ENCODE results near the gene LRRC26.

Gene LRRC26

DNA sequence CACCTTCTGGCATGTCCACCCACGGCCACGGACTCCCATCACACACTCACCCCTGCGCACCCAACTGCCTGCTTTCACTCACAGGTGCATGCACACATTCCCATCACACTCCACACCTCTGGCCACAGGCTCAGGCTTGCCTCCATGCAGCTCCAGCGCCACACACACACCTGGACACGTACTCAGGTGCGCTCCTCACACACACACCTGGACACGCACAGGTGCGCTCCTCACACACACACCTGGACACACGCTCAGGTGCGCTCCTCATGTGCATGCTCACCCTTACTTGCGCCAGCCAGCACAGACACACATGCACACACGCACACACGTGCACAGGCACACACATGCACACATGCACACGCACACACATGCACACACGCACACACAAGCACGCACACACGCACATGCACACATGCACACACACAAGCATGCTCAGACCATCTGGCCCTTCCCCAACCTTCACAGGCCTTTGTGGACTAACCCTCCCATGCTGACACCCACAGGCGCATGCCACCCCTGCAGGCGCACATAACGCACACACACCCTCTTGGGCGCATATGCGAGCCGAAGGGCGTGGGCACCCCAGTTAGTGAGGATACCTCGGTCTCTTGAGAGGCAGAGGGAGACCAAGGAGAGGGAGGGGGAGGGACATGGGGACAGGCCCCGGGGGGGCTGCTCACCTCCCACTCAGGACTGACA is 22.6 kb downstream of the LRRC26 start:
- H3K9me3 ChIP-seq (ENCODE audit: control insufficient read depth, insufficient read depth, low read length) = no peaks in the 10 kb centered on the region
- no peaks in the 10 kb centered on the region for H3K79me2 ChIP-seq (ENCODE audit: control insufficient read depth, low read length)
- H3K36me3 ChIP-seq (ENCODE audit: control insufficient read depth, low read length) = no peaks in the 10 kb centered on the region
- H3K4me2 ChIP-seq (ENCODE audit: low read length) = no peak overlapping the region
- H3F3A ChIP-seq (ENCODE audit: control insufficient read depth, insufficient read depth) = peaks cover 2% of the 10 kb centered on the region; the same call in 1 of the 2 replicates
- no peak overlapping the region for H3K27ac ChIP-seq (ENCODE audit: low read depth, low read length)
- no peaks in the 10 kb centered on the region for H4K20me1 ChIP-seq (ENCODE audit: control insufficient read depth, insufficient read depth, low read depth, low read length)
- no peak for TF ChIP-seq EZH2phosphoT487 (IDR thresholded peaks at IDR 0.05; ENCODE audit: borderline replicate concordance, low read length)
- TF ChIP-seq, protein P1, sequence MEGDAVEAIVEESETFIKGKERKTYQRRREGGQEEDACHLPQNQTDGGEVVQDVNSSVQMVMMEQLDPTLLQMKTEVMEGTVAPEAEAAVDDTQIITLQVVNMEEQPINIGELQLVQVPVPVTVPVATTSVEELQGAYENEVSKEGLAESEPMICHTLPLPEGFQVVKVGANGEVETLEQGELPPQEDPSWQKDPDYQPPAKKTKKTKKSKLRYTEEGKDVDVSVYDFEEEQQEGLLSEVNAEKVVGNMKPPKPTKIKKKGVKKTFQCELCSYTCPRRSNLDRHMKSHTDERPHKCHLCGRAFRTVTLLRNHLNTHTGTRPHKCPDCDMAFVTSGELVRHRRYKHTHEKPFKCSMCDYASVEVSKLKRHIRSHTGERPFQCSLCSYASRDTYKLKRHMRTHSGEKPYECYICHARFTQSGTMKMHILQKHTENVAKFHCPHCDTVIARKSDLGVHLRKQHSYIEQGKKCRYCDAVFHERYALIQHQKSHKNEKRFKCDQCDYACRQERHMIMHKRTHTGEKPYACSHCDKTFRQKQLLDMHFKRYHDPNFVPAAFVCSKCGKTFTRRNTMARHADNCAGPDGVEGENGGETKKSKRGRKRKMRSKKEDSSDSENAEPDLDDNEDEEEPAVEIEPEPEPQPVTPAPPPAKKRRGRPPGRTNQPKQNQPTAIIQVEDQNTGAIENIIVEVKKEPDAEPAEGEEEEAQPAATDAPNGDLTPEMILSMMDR (IDR thresholded peaks at IDR 0.05; ENCODE audit: low read depth, low read length, poor library complexity, severe bottlenecking) = no peak
- H3K9me2 ChIP-seq (replicated peaks; ENCODE audit: control insufficient read depth, low read length) = no peaks in the 10 kb centered on the region
- H3K4me1 ChIP-seq (ENCODE audit: control insufficient read depth, low read length) = peaks cover 19% of the 10 kb centered on the region
- H3K27me3 ChIP-seq (ENCODE audit: control insufficient read depth, low read length) = peaks cover 13% of the 10 kb centered on the region; the same call in 1 of the 2 replicates
- no peak overlapping the region for H3K4me3 ChIP-seq (ENCODE audit: low read length)

DNA sequence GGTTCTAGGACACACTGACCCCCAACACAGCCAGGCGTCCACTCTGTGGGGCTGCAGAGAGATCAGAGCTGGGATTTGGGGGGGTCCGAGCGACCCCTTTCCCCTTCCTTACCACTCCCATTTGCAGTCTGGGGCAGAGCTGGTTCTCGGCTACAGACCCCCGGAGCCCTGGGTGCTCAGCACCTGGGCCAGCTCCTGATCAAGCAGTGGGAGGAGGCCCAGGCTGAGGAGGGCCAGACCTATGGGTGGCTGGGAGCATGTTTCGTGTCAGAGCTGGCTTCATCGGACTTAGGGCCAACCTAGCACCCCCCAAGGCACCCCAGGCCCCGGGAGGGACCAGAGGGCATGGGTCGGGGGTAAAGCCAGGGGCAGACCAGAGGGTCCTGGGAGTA is 23.3 kb downstream of the LRRC26 start:
- H3K9me2 ChIP-seq (replicated peaks; ENCODE audit: control insufficient read depth, low read length) = no peaks in the 10 kb centered on the region
- H3K9me3 ChIP-seq (ENCODE audit: control insufficient read depth, insufficient read depth, low read length) = no peaks in the 10 kb centered on the region
- peaks cover 2% of the 10 kb centered on the region; the same call in 1 of the 2 replicates for H3F3A ChIP-seq (ENCODE audit: control insufficient read depth, insufficient read depth)
- no peak overlapping the region for H3K27ac ChIP-seq (ENCODE audit: low read depth, low read length)
- no peak overlapping the region for H3K4me3 ChIP-seq (ENCODE audit: low read length)
- no peak overlapping the region for H3K4me2 ChIP-seq (ENCODE audit: low read length)
- H3K79me2 ChIP-seq (ENCODE audit: control insufficient read depth, low read length) = no peaks in the 10 kb centered on the region
- TF ChIP-seq EZH2phosphoT487 (IDR thresholded peaks at IDR 0.05; ENCODE audit: borderline replicate concordance, low read length) = no peak
- TF ChIP-seq, protein P1 (IDR thresholded peaks at IDR 0.05; ENCODE audit: low read depth, low read length, poor library complexity, severe bottlenecking) = no peak
- peaks cover 18% of the 10 kb centered on the region for H3K4me1 ChIP-seq (ENCODE audit: control insufficient read depth, low read length)
- peaks cover 16% of the 10 kb centered on the region; the same call in 1 of the 2 replicates for H3K27me3 ChIP-seq (ENCODE audit: control insufficient read depth, low read length)
- H4K20me1 ChIP-seq (ENCODE audit: control insufficient read depth, insufficient read depth, low read depth, low read length) = no peaks in the 10 kb centered on the region
- no peaks in the 10 kb centered on the region for H3K36me3 ChIP-seq (ENCODE audit: control insufficient read depth, low read length)

DNA sequence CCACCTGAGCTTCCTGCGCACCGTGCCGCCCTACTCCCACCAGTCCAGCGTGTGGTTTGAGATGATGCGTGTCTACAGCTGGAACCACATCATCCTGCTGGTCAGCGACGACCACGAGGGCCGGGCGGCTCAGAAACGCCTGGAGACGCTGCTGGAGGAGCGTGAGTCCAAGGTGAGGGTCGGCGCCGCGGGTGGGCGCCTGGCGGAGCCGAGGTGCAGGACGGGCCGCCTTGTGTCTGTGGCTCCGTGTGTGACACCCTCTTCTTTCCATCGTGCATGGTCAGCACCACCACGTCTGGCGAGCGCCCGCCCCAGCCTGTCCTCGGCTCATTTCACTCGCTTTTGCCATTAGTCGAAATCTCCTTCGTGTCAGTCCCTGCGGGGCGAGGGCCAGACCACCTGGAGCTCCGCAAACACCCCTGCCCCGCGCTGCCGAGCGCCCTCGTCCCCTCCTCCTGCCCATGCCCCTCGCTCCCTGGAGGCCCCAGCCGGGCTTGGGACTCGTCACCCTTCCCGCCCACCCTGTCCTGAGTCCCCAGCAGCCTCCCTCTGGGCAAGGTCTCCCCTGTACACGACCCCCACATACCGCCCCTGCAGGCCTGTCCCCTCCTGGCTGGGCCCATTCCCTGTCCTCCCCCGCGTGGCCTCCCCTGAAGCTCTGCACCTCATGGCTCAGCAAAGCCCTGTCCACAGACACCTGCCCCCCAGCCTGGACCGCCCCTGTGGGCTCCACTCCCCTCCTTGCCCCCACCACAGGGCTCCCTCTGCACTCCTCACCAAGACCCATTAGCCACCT is 23.9 kb downstream of the LRRC26 start:
- H3F3A ChIP-seq (ENCODE audit: control insufficient read depth, insufficient read depth) = peaks cover 2% of the 10 kb centered on the region; the same call in 1 of the 2 replicates
- peaks cover 17% of the 10 kb centered on the region; the same call in 1 of the 2 replicates for H3K27me3 ChIP-seq (ENCODE audit: control insufficient read depth, low read length)
- H3K4me2 ChIP-seq (ENCODE audit: low read length) = no peak overlapping the region
- no peak overlapping the region for H3K4me3 ChIP-seq (ENCODE audit: low read length)
- peaks cover 14% of the 10 kb centered on the region for H3K4me1 ChIP-seq (ENCODE audit: control insufficient read depth, low read length)
- TF ChIP-seq, protein P1 (IDR thresholded peaks at IDR 0.05; ENCODE audit: low read depth, low read length, poor library complexity, severe bottlenecking) = no peak
- no peak for TF ChIP-seq EZH2phosphoT487 (IDR thresholded peaks at IDR 0.05; ENCODE audit: borderline replicate concordance, low read length)
- no peaks in the 10 kb centered on the region for H3K36me3 ChIP-seq (ENCODE audit: control insufficient read depth, low read length)
- no peaks in the 10 kb centered on the region for H3K9me3 ChIP-seq (ENCODE audit: control insufficient read depth, insufficient read depth, low read length)
- H3K27ac ChIP-seq (ENCODE audit: low read depth, low read length) = no peak overlapping the region
- H4K20me1 ChIP-seq (ENCODE audit: control insufficient read depth, insufficient read depth, low read depth, low read length) = no peaks in the 10 kb centered on the region
- no peaks in the 10 kb centered on the region for H3K9me2 ChIP-seq (replicated peaks; ENCODE audit: control insufficient read depth, low read length)
- H3K79me2 ChIP-seq (ENCODE audit: control insufficient read depth, low read length) = no peaks in the 10 kb centered on the region

Data from DOHH2 (cell line).